Measurements from ENCODE around the gene IL17RA. TPM values are rescaled to one million over a fixed set of nuclear protein-coding genes. Genes with fewer than 3 reads are reported as not detected.

Gene IL17RA
- total and polyA plus RNA-seq, 2 donors (not counting 3 experiments of a cell fraction or from before 2014, with no cell fraction given): 13.0 to 19.3 TPM

DNA sequence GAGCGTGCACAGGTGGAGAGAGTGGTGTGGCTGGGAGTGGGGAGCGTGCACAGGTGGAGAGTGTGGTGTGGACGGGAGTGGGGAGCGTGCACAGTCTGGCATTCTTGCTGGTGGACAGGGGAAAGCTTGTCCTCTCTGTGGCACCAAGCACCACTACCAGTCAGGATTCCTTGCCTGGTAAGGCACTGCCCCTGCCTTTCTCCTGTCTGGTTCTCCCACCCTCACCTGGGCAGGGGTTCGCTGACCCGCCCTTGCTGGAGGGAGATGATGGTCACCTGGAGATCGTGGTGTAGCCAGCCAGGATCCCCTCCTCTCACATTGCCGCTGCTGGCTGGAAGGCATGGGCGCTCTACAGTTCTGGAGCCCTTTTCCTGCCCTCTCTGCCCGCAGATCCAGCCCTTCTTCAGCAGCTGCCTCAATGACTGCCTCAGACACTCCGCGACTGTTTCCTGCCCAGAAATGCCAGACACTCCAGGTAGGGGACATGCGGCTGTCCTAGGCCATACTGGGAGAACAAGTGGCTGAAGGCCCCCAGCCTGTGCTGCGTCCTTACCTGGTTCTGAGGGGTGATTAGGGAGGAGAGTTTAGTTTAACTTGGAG lies 19.6 kb downstream of the IL17RA start:
- BruUV-seq (replicated peaks): no TSS peak
- peaks cover 2 to 18% of the 10 kb centered on the region in 2 experiments for H3K36me3 ChIP-seq (ENCODE audit: control insufficient read depth in 2 of 2, extremely low read depth in 1 of 2, insufficient read depth in 2 of 2, low read length in 2 of 2)
- no peaks in the 10 kb centered on the region for H3K9me3 ChIP-seq (replicated peaks; ENCODE audit: control insufficient read depth, insufficient read depth, low read length)
- POLR2A ChIA-PET: no interaction called here
- TF ChIP-seq, protein P1, sequence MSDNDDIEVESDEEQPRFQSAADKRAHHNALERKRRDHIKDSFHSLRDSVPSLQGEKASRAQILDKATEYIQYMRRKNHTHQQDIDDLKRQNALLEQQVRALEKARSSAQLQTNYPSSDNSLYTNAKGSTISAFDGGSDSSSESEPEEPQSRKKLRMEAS (IDR thresholded peaks at IDR 0.05; ENCODE audit: insufficient read depth, insufficient read length): no peak
- TF ChIP-seq POLR2AphosphoS5 (IDR thresholded peaks at IDR 0.05; ENCODE audit: insufficient read depth, low read depth, low read length) (no peak), EZH2 (IDR thresholded peaks at IDR 0.05; ENCODE audit: borderline replicate concordance, low read depth, low read length, severe bottlenecking) (no peak), POLR2A (IDR thresholded peaks at IDR 0.05; ENCODE audit: low read depth, low read length) (no peak), GATA2 (IDR thresholded peaks at IDR 0.05; ENCODE audit: insufficient read depth, insufficient read length, low read depth, low read length) (no peak), MYC (IDR thresholded peaks at IDR 0.05; ENCODE audit: low read depth, low read length) (no peak), JUN (IDR thresholded peaks at IDR 0.05; ENCODE audit: borderline replicate concordance, insufficient read depth, insufficient read length, low read depth) (no peak), FOS (IDR thresholded peaks at IDR 0.05; ENCODE audit: borderline replicate concordance, insufficient read depth, low read length) (no peak)
- TF ChIP-seq, protein P2, sequence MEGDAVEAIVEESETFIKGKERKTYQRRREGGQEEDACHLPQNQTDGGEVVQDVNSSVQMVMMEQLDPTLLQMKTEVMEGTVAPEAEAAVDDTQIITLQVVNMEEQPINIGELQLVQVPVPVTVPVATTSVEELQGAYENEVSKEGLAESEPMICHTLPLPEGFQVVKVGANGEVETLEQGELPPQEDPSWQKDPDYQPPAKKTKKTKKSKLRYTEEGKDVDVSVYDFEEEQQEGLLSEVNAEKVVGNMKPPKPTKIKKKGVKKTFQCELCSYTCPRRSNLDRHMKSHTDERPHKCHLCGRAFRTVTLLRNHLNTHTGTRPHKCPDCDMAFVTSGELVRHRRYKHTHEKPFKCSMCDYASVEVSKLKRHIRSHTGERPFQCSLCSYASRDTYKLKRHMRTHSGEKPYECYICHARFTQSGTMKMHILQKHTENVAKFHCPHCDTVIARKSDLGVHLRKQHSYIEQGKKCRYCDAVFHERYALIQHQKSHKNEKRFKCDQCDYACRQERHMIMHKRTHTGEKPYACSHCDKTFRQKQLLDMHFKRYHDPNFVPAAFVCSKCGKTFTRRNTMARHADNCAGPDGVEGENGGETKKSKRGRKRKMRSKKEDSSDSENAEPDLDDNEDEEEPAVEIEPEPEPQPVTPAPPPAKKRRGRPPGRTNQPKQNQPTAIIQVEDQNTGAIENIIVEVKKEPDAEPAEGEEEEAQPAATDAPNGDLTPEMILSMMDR (IDR thresholded peaks at IDR 0.05; ENCODE audit: extremely low read depth in 1 of 2, insufficient read depth in 1 of 2, low read depth in 1 of 2, low read length in 2 of 2): no peak
- no peaks in the 10 kb centered on the region for H3K4me1 ChIP-seq (ENCODE audit: control insufficient read depth, extremely low read depth, insufficient read depth, low read length)
- no peak overlapping the region for H3K9ac ChIP-seq (replicated peaks; ENCODE audit: extremely low read depth, insufficient read depth, low read length)
- H3K4me3 ChIP-seq (replicated peaks in 1 of 3; ENCODE audit: insufficient read depth in 1 of 3, low read depth in 1 of 3, low read length in 3 of 3): no peak overlapping the region
- dilution Hi-C loops (cut with MboI; ENCODE audit: extremely low pct_ligation_motif_present, low sequenced_read_pairs) (no loop called here), intact Hi-C loops (cut with micrococcal nuclease) (no loop called here)
- no peak overlapping the region for H2AFZ ChIP-seq (ENCODE audit: low read depth, low read length)
- no peaks in the 10 kb centered on the region for H3K9me1 ChIP-seq (replicated peaks; ENCODE audit: control insufficient read depth, extremely low read depth, insufficient read depth, low read length)
- no peak for DNase-seq (ENCODE audit: low read depth, low spot score)
- H3K4me2 ChIP-seq (ENCODE audit: insufficient read depth, low read length): no peak overlapping the region
- H3K27me3 ChIP-seq (ENCODE audit: control insufficient read depth in 2 of 2, insufficient read depth in 2 of 2, low read length in 2 of 2): no peaks in the 10 kb centered on the region
- no peak overlapping the region for H3K27ac ChIP-seq (ENCODE audit: insufficient read depth, low read depth, low read length)
- CTCF ChIA-PET: no interaction called here
- no peaks in the 10 kb centered on the region for H4K20me1 ChIP-seq (replicated peaks; ENCODE audit: control insufficient read depth, extremely low read depth, insufficient read depth, low read length)
- no peaks in the 10 kb centered on the region for H3K79me2 ChIP-seq (ENCODE audit: control insufficient read depth, insufficient read depth, low read length)
- no peak for FAIRE-seq
